Measurements from ENCODE around the gene TMEM190.

TMEM190 gene

DNA sequence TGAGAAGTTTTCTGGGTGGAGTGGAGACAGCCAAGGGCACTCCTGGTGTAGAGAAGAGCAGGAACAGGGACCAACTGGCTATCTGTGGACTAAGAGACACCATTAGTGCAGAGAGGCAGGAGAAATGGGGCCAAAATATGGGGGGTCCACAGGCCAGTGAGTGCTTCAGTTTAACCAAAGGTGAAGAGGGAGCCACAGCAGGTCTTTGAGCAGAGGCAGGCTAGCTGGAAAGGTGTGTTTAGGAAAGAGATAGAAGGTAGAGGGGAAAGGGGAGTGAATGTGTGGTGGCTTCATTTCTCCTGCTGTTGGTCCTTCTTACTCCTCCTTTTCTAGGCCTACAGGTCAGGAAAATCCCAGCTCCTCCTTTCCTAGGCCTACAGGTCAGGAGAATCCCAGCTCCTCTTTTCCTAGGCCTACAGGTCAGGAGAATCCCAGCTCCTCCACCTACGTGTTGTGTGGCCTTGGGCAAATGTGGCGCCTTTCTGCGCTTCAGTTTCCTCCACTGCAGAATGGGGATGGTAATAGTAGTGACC is 6.0 kb downstream of the TMEM190 start:
- TF ChIP-seq TEAD4 (IDR thresholded peaks at IDR 0.05) (no peak), CREB1 (IDR thresholded peaks at IDR 0.05; ENCODE audit: low read depth) (no peak), EGR1 (IDR thresholded peaks at IDR 0.05) (no peak), ZBTB7A (IDR thresholded peaks at IDR 0.05; ENCODE audit: low read depth) (no peak), TCF12 (IDR thresholded peaks at IDR 0.05; ENCODE audit: low read depth) (no peak), NFIC (IDR thresholded peaks at IDR 0.05) (no peak), YY1 (IDR thresholded peaks at IDR 0.05; ENCODE audit: low read depth) (no peak), TAF1 (IDR thresholded peaks at IDR 0.05; ENCODE audit: low read depth) (no peak), FOXM1 (IDR thresholded peaks at IDR 0.05; ENCODE audit: borderline replicate concordance, low read depth) (no peak), RAD21 (IDR thresholded peaks at IDR 0.05; ENCODE audit: low read depth) (no peak), CEBPB (IDR thresholded peaks at IDR 0.05) (no peak), EP300 (IDR thresholded peaks at IDR 0.05; ENCODE audit: borderline replicate concordance) (no peak)
- TF ChIP-seq, protein P1, sequence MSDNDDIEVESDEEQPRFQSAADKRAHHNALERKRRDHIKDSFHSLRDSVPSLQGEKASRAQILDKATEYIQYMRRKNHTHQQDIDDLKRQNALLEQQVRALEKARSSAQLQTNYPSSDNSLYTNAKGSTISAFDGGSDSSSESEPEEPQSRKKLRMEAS (IDR thresholded peaks at IDR 0.05), result no peak
- TF ChIP-seq, protein P2, sequence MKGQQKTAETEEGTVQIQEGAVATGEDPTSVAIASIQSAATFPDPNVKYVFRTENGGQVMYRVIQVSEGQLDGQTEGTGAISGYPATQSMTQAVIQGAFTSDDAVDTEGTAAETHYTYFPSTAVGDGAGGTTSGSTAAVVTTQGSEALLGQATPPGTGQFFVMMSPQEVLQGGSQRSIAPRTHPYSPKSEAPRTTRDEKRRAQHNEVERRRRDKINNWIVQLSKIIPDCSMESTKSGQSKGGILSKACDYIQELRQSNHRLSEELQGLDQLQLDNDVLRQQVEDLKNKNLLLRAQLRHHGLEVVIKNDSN (IDR thresholded peaks at IDR 0.05), result no peak
- TF ChIP-seq, protein P3, sequence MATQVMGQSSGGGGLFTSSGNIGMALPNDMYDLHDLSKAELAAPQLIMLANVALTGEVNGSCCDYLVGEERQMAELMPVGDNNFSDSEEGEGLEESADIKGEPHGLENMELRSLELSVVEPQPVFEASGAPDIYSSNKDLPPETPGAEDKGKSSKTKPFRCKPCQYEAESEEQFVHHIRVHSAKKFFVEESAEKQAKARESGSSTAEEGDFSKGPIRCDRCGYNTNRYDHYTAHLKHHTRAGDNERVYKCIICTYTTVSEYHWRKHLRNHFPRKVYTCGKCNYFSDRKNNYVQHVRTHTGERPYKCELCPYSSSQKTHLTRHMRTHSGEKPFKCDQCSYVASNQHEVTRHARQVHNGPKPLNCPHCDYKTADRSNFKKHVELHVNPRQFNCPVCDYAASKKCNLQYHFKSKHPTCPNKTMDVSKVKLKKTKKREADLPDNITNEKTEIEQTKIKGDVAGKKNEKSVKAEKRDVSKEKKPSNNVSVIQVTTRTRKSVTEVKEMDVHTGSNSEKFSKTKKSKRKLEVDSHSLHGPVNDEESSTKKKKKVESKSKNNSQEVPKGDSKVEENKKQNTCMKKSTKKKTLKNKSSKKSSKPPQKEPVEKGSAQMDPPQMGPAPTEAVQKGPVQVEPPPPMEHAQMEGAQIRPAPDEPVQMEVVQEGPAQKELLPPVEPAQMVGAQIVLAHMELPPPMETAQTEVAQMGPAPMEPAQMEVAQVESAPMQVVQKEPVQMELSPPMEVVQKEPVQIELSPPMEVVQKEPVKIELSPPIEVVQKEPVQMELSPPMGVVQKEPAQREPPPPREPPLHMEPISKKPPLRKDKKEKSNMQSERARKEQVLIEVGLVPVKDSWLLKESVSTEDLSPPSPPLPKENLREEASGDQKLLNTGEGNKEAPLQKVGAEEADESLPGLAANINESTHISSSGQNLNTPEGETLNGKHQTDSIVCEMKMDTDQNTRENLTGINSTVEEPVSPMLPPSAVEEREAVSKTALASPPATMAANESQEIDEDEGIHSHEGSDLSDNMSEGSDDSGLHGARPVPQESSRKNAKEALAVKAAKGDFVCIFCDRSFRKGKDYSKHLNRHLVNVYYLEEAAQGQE (IDR thresholded peaks at IDR 0.05; ENCODE audit: low read depth), result no peak

DNA sequence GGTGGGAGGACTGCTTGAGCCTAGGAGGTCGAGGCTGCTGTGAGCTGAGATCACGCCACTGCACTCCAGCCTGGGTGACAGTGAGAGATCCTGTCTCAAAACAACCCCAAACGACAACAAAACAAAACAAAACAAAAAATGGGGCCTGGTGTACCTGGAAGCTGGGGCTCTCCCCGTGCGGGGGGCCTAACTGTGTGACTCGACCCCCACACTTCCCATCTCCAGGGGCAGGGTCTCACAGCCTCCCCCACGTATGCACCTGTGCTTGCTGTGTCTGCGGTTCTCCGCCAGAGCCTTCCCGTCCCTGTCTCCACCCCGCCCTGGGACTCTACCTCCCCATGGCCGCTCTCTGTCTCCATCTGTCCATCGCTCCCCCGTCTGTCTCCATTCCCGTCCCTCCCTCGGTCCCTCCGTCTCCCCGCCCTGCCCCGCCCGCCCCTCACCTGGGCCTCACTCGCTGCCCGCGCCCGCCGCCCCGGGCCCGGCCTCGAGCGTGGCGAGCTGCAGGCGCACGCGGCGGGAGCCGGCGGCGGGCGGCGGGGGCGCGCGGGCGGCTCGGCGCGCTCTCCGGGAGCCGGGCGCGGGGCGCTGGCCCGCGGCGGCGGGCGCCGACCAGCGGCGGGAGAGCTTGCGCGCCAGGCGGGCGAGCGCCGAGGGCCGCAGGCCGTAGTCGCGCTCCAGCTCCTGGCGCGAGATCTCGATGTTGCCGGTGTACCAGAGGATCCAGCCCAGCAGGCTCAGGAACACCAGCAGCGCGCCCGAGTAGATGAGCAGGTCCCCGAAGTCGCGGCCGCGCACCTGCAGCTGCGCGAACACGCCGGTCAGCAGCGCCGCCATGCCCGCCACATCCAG is 6.9 kb downstream of the TMEM190 start:
- TF ChIP-seq CREB1 (IDR thresholded peaks at IDR 0.05; ENCODE audit: low read depth), result no peak
- TF ChIP-seq TAF1 (IDR thresholded peaks at IDR 0.05; ENCODE audit: low read depth), result peak; percentile 13; the same call in 1 of the 2 replicates
- TF ChIP-seq, protein P1 (IDR thresholded peaks at IDR 0.05), result peak; percentile 51

GRCh38 chr19:55384131-55384919 is 7.7 kb downstream of the TMEM190 start, which contains the start of gene TMEM238:
TMEM238 (minus strand) TSS chr19:55384292; CDS start chr19:55384259, 33 bp downstream.
- TF ChIP-seq CEBPB (IDR thresholded peaks at IDR 0.05) (no peak), RAD21 (IDR thresholded peaks at IDR 0.05; ENCODE audit: low read depth) (no peak), TAF1 (IDR thresholded peaks at IDR 0.05; ENCODE audit: low read depth) (peak; percentile 25; the same call in 1 of the 2 replicates), FOXM1 (IDR thresholded peaks at IDR 0.05; ENCODE audit: borderline replicate concordance, low read depth) (no peak), YY1 (IDR thresholded peaks at IDR 0.05; ENCODE audit: low read depth) (peak; percentile 78), TEAD4 (IDR thresholded peaks at IDR 0.05) (no peak), ZBTB7A (IDR thresholded peaks at IDR 0.05; ENCODE audit: low read depth) (no peak; the same call in 1 of the 2 replicates), TCF12 (IDR thresholded peaks at IDR 0.05; ENCODE audit: low read depth) (no peak), EGR1 (IDR thresholded peaks at IDR 0.05) (no peak), CREB1 (IDR thresholded peaks at IDR 0.05; ENCODE audit: low read depth) (no peak), EP300 (IDR thresholded peaks at IDR 0.05; ENCODE audit: borderline replicate concordance) (peak; percentile 20; the same call in 1 of the 2 replicates), NFIC (IDR thresholded peaks at IDR 0.05) (no peak)
- TF ChIP-seq, protein P2 (IDR thresholded peaks at IDR 0.05), result peak; percentile 27; the same call in 1 of the 2 replicates
- TF ChIP-seq, protein P3 (IDR thresholded peaks at IDR 0.05; ENCODE audit: low read depth), result no peak
- TF ChIP-seq, protein P1 (IDR thresholded peaks at IDR 0.05), result no peak

DNA sequence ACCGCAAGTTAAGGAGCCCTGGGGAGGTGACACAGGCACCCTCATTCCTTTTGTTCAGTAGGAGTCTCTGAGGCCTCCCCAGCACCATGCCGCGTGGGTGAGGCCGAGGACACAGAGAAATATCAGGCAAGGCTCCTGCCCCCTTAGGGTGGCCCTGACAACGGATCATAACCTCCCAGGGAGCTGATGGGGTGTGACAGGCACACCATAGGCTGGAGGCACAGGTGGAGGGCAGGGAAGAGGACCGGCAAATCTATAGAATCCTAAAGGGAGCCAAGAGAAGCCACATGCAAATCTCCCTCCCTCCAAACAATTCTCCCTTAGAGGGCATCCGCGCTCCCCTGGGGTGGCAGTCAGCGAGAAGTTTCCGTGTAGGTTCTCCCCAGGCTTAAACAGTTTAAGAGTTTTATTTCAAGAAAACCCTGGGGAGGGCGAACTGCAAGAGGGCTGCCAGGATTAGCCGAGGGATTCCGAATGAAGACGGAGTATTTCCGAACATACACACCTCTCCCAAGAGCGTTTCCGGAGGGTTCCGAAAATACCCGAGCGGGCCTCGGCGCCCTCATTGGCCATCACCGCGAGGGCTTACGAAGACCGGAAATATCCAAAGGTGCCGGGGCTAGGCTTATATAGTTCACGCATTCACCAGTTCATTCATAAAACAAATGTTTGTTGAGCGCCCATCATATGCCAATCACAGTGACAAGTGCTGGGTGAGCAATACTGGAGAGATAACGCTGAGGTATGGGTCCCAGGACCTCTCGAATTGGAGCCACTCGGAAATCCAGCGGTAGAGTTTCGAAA is 8.5 kb downstream of the TMEM190 start:
- TF ChIP-seq NFIC (IDR thresholded peaks at IDR 0.05), result no peak
- TF ChIP-seq FOXM1 (IDR thresholded peaks at IDR 0.05; ENCODE audit: borderline replicate concordance, low read depth), result no peak
- TF ChIP-seq YY1 (IDR thresholded peaks at IDR 0.05; ENCODE audit: low read depth), result no peak
- no peak for TF ChIP-seq CREB1 (IDR thresholded peaks at IDR 0.05; ENCODE audit: low read depth)
- TF ChIP-seq, protein P3 (IDR thresholded peaks at IDR 0.05; ENCODE audit: low read depth), result no peak
- TF ChIP-seq TCF12 (IDR thresholded peaks at IDR 0.05; ENCODE audit: low read depth), result no peak
- TF ChIP-seq TEAD4 (IDR thresholded peaks at IDR 0.05), result no peak
- no peak for TF ChIP-seq EP300 (IDR thresholded peaks at IDR 0.05; ENCODE audit: borderline replicate concordance)
- TF ChIP-seq RAD21 (IDR thresholded peaks at IDR 0.05; ENCODE audit: low read depth), result no peak
- TF ChIP-seq EGR1 (IDR thresholded peaks at IDR 0.05), result no peak
- no peak for TF ChIP-seq CEBPB (IDR thresholded peaks at IDR 0.05)
- TF ChIP-seq TAF1 (IDR thresholded peaks at IDR 0.05; ENCODE audit: low read depth), result no peak
- TF ChIP-seq, protein P1 (IDR thresholded peaks at IDR 0.05), result no peak
- TF ChIP-seq ZBTB7A (IDR thresholded peaks at IDR 0.05; ENCODE audit: low read depth), result no peak
- TF ChIP-seq, protein P2 (IDR thresholded peaks at IDR 0.05), result no peak

All from Ishikawa (cell line).